ENCODE results near the gene SPATA33.
"Not testable (repeated sequence)": the region's sequence is repeated elsewhere in the genome, so short reads cannot be mapped to it uniquely, and the experiment has no call there.

SPATA33 gene

DNA sequence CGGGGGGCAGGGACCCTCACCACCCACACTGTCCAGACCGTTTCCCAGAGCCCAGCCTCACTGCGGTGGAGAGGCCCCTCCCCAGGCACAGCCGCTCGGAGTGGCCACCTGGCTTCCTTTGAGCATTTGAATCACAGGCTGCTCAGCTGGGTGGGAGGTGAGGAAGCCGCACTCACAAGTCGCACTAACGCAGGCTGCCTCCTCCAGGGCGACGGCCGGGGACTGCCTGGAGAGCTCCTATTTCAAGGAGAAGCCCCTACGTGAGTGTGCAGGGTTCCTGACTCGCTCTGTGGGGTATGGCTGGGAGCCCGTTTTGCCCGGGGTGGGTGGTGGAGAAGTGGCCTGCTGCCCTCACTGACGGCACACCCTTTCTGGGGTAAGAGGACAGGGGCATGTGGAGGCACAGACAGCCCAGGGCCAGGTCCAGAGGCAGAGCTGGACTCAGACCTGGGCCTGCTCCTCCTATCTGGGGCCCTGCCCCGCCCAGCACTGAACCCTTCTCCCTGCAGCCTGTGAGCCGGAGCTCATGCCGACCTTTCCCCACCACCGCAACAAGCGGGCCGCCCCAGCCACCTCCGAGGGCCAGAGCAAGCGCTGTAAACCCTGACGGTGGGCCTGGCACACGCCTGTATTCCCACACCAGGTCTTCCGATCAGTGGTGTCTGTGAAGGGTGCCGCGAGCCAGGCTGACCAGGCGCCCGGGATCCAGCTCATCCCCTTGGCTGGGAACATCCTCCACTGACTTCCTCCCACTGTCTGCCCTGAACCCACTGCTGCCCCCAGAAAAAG, 37.6 kb downstream of the SPATA33 start:
- no peak for DNase-seq

DNA sequence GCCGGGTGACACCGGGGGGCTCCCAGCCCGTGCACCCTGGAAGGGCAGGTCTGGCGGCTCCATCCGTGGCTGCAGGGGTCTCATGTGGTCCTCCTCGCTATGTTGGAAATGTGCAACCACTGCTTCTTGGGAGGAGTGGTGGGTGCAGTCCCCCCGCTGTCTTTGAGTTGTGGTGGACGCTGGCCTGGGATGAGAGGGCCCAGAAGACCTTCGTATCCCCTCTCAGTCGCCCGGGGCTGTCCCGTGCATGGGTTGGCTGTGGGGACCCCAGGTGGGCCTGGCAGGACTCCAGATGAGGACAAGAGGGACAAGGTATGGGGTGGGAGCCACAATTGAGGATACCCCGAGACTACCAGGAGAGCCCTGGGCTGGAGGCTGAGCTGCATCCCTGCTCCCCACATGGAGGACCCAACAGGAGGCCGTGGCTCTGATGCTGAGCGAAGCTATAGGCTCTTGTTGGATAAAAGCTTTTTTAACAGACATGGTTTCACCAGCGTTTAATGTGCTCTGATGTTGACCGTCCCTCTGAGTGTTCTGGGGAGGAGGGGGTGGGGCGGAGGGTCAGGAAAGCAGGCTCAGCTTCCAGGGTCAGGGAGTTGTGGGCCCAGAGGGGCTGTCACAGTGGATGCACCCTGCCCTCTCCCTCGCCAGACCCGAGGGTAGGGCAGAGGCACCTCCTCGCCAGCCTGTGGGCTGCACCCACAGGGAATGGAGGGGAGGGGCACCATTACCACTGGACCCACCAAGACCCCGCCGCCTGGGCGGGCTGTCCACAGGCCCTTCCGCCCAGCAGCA, 38.4 kb downstream of the SPATA33 start:
- no peak for DNase-seq

DNA sequence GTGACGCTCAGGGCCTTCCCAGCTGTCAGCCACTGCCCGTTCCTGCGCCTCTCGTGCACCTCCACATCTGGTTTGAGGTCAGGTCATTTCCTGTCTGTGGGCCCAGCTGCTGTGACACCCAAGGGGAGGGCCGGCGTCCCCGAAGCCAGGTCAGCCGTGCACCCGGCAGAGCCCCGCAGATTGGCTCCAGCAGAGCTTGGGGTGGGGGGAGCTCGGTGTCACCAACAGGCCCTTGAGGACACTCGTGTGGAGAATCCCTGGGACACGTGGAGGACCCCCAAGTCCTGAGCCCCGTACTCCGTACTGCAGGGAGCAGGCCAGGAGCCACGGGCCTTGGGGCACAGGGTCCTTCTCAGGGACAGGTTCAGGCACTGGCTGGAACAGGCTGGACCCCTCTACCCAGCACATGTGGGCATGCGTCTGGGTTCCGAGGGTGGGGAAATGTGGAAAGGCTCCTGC, 39.1 kb downstream of the SPATA33 start:
- no peak for DNase-seq

DNA sequence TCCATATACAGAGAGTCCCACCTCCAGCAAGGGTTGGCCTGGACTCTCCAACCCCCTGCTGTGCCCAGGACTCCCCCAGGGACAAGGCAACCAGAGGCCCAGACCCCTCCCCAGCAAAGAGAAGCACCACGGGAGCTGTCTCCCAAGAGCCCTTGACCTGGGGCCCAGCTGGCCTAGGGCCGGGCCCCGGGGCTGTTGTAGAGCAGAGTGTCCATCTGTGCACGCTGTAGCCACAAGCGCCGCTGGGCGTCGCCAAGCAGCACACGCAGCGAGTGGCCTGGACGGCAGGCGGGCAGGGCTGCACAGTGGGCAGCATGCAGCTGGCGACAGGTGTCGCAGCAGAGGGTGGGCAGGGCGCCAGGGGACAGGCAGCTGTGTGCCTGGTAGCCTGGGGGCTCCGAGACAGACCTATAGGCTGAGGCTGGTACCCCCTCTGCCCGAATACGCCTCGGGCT, 39.6 kb downstream of the SPATA33 start:
- DNase-seq: peak; percentile 17

DNA sequence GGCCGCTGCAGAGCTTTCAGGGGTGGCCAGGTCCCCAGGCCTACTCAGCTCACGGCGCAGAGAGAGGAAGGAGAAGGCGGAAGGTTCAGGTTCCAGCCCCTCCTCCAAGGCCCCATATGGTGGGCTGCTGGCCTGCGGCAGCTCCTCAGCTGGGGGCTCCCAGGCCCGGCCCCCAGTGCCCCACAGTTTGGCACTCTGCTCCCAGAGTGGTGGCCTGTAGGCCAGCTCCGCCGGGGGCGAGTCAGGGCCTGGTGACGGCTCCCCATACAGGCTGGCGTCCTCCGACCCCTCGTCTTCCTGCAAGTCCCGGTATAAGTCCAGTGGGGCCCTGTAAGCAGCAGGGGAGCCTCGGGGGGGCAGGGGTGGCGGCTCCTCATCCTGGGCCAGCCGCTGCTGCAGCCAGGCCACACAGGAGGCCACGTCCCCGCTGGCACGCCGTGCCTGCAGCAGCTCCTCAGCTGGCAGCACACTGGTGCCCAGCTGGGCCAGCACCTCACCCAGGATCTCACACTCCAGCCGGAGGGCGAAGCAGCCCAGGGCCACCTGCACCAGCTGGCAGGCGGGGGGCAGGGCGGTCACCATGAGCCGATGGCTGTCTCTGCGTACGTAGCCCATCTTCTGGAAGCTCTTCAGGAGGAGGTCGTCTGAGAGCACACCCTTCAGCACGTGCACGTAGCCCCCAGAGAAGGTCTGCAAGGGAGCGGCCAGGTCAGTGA, 40.1 kb downstream of the SPATA33 start:
- DNase-seq: peak; percentile 40

DNA sequence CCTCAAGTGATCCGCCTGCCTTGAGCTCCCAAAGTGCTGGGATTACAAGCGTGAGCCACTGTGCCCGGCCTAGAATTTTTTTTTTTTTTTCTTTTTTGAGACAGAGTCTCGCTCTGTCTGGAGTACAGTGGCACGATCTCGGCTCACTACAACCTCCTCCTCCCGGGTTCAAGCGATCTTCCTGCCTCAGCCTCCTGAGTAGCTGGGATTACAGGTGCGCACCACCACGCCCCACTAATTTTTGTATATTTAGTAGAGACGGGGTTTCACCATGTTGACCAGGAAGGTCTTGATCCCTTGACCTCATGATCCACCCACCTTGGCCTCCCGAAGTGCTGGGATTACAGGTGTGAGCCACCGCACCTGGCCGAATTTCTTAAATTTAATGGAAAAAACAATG, 41.1 kb downstream of the SPATA33 start:
- DNase-seq: not testable (repeated sequence)

DNA sequence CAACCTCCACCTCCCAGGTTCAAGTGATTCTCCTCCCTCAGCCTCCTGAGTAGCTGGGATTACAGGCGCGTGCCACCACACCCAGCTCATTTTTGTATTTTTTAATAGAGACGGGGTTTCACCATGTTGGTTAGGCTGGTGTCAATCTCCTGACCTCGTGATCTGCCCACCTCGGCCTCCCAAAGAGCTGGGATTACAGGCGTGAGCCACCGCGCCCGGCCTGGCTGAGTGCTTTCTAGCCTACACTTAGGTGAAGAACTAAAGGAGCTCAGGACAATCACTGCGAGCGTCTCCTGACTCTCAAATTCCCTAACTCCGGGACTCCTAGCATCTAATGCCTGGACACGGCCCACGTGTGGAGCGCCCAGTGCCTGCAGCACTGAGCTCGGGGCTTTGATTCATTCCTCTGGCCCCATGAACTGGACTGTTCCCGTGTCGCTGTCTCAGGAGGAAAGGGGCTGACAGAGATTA, 42.0 kb downstream of the SPATA33 start:
- DNase-seq: not testable (repeated sequence)

DNA sequence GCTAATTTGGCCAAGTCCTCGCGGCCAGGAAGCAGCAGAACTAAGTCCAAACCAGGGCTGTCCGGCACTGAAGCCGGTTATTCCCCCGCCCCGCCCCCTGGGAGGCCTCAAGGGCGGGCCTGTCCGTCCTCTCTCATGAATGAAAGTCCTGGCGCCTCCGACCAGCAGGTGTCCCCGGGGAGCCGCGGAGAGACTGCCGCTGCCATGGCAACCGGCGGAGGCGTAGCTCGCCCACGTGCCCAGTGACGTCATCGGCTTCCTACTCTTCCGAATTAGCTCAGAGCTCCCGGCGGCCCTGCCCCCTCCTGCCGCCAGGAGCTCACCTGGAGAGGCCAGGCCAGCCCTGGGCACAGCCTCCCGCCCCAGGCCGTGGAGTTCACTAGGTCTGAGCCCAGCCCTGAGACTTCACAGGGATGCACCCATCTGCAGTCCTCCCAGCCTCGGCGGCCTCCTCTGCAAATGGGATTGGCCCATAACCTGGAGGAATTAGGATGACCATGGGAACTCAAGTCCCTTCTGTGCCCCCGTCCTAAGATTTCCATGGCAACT, 42.5 kb downstream of the SPATA33 start:
- DNase-seq: peak; percentile 97

DNA sequence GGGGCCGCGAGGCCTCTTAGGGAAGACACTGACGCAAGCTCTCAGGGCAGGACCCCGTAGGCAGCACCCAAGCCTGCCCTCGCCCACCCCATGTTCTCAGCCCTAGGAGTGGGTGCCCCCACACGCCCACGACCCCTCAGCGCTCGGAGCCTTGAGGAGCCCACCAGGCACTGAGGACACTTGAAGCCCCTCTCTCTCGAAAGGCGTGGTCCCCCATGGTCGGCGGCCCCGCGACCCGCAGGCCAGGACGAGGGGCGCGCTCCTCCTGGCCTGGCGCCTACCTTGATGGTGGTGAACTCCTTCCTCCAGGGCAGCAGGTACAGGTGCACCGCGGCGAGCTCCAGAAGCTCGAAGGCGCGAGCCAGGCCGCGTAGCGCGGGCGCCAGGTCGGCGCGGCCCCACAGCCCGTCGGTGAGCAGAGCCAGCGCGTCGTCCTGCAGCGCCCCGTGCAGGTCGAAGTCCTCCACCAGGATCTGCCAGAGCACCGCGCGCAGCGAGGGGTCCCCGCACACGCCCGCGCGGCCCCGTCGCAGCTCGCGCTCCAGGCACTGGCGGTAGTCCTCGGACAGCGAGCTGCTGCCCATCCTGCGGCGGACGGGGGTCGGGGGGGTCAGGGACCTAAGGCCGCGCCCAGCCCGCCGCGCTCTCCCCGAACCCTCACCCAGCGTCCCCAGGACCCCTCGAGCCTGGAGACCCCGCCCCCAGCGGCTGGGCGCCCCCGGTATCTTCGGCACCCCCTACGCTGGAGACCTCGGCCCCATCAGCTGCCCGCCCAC, 43.2 kb downstream of the SPATA33 start:
- peak; percentile 33 for DNase-seq

DNA sequence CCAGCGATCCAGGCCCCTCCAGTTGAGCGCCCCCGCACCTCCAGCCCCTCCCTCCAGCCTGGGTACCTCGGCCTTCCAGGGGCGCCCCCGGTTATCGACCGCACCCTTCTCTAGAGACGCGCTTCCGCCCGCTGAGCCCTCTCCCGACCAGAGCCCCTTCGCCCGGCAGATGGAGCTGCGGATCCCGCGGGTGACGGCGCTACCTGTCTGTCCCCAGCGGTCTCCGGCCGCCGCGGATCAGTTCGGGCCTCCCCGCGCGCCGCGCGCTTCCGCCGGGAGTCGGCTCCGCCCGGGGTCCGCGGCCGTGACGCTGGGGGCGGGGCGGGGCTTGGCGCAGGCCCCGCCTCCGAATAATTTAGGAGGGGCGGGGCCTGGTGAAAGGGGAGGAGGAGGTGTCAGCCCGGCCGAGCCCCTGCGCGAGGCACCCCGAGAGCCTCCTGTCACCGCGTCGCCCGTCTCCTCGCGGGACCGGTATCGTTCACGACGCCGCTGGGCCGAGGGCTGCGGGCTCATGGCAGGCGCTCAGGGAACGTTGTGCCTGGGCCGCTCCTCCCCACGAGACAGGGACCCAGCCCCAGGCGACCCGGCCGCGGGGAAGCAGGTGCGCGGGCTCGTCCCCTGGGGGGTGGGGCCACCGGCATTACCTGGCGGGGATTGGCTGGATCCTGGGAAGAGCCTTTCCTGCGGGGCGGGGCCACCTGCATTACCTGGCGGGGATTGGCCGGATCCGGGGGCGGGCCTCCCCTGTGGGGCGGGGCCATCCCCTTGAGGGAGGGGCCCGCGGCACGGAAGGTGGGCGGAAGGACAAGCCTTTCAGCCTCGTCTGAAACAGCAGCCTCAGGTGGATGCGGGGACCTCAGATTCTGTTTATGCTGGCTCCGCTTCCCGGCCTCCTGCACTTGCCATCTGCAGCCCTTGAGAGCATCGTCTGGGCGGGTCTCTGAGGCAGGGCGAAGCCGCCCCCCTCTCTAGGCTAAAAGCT, 44.1 kb downstream of the SPATA33 start, which contains the start of gene SPATA2L:
TSS of gene SPATA2L (minus strand) at position 281 of the 982 bp plus-strand sequence. CDS start 473 bp downstream, outside the sequence.
- peak; percentile 95 for DNase-seq

DNA sequence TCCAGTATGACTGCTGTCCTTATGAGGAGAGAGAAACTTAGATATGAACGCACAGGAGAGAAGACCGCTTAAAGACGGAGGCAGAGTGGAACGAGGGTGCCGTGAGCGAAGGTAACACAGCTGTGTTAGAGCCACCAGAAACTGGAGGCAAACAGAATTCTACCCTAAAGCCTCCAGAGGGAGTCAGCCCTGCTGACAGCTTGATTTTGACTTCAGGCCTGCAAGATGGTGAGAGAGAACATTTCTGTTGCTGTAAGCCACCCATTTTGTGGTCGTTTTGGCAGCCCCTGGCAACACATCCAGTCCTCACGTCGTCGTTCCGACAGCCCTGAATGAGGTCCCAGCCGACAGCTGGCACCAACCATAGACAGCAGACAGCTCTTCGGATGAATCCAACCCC, 46.6 kb downstream of the SPATA33 start:
- DNase-seq: no peak

DNA sequence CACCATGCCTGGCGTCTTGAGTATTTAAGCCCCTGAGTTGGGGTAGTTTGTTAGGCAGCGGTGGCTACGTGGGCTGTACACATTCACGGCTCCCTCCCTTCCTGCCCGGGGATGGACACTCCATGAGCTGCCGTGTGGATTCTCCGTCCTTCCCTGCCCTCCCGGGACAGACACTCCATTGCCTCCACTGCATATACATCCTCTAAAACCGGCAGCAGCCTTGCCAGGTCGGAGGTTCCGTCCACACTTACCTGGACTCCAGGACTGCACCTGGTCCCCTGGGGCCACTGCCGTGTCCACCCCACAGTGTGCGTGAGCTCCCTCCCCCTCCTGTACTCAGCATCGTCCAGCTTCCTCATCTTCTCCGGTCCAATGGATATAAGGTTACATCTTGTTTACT, 47.4 kb downstream of the SPATA33 start:
- no peak for DNase-seq

DNA sequence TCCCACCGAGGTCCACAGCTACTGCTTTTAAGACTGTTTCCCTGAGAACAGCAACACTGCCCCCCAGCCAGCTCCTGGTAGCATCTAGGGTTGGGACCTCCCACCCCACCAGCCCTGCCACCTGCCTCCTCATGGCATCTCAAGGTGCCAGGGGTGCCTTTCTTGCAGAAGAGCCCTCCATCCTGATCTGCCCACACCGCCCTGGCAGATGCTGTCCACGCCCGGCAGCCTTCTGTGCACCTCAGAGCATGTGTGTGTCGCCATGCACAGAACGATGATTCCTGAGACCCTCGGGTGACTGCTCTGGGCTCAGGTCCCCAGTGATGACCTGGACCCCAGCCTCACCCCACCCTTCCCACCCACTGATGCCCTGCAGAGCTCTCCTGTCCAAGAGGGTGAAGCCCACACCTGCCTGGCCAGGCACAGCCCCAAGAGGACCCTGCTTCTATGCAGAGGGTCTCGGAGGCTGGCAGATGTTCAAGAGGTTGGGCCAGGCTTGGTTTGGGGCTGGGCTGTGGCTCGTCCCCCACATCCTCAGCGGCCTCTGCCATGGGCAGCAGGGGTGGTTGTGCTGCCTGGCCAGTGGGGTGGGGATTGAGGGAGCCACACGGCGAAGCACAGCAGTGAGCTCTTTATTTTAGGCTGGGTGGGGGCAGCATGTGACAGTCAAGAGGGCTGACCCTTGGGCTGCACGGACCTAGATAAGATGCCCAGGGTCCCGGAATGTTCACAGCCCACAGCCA, 49.1 kb downstream of the SPATA33 start:
- no peak for DNase-seq

DNA sequence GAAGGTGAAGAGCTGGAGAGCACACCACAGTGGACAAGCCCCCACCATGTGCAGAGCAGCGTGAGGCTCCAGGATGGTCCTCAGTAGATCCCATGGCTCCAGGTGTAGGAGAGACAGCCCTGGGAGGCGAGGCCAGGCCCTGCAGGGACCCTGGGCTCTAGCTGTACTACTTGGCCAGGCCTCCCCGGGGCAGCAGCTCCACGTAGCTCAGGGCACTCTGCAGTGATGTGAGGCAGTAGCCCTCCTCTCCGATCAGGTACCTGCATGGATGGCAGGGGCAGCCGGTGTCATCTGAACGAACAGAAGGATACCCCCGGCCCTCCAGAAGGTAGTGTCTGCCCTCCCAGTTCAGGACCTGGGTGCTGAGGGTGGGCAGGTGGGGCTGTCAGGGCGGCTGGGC, 50.1 kb downstream of the SPATA33 start:
- DNase-seq: no peak

DNA sequence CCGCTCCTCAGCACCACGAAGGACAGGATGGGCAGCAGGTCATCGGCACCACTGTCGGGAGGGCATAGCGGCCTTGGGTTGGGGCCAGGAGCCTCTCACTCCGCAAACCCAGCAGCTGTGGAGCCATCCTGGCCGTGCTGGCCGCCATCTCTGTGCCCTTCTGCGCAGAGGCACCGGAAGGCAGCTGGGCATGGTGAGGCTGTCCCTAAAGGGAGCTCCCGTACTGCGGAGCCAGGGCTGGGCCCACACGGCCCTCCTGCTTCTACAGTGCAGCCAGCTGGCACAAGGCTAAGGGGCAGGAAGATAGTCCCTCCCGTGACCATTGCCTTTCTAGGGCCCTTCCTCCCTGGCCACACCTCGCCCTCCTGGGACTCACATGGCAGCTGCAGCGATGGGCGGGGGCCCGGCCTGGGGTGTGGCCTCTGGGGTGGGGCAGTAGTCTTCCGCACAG, 50.9 kb downstream of the SPATA33 start:
- no peak for DNase-seq

DNA sequence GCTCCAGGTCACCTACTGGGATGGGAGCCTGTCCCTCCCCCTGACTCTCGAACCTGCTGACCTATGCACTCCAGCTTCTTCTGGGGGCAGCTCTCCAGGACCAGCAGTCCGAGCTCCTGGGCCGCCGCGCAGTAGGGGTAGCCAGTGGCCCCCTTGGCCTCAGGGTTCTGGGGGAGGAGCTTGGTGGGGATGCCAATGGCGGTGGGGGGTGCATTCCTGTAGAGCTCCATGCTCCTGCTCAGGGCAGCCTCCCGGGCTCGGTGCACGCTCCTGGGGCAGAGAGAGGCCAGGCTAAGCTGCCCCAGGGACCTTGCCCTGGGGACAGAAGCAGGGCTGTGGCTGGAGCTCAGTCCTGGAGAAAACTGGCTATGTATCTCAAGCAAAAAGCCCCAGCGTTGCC, 51.5 kb downstream of the SPATA33 start:
- no peak for DNase-seq

DNA sequence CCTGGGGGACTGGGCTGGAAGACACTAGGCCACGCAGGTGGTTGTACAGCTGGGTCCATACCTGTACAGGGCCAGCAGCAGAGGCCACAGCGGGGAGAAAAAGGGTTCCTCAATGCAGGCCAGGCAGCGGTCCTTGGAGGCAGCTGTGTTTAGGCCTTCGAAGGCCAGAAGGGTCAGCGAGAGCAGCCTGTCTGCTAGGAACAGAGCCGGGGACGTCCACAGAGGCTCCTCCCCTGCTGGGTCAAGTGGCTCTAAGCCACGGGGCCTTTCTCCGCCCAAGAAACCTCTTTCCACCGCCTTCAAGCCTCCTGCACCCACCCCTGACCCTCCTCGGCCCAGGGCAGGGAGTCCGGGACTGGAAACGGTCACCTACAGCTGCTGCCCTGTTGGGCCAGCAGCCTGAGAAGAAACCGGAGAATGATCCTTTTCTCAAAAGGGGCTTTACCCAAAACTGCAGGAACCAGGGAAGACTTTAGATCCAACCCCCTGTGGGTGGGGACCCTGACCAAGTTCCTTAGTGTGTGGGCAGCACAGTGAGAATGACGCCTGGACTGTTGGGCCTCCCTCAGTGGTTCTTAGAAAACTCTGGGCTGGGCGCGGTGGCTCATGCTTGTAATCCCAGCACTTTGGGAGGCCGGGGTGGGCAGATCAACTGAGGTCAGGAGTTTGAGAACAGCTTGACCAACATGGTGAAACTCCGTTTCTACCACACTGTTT, 52.2 kb downstream of the SPATA33 start:
- DNase-seq: no peak

DNA sequence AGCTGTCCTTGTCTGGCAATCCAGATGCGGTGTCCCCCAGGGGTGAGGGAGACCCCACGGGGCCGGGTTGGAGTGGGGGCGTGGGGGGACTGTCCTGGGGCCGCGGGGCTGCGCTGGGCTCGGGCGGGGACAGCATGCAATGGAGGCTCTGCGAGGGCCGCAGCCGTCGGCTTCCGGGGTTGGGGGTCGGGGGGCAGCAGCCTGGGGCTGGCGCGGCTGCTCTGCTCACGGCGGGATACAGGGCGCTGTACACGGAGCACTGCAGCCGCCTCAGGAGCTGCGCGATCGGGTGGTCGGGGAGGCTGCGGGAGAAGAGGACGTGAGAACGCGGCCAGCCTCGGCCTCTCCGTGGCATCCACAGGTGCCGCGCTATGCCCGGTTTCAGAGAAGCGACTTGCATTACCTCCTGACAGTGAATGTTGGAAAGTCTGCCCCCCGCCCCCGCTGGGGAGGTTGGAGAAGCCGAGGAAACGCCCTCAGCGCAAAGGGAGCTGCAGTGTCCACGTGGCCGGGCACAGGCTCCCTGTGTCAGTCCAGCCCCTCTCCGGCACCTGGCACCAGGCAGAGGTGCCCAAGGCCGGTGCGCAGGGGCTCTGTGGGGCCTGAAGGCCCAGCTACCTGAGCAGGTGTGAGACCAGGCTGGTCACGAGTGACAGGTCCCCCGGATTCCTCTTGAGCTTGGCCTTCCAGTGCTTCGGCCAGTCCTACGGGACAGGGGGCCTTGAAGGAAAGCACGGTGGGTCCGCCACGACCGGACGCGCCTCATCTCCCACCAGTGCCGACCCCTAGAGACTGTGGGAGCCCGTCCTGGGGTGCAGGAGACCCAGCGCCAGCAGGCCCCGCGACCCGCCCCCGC, 53.3 kb downstream of the SPATA33 start:
- no peak for DNase-seq
